HUES48 (cell line): ENCODE measurements around the gene TMEM269.

Source experiments
- H3K27ac ChIP-seq: one replicate; pipeline ENCODE4 v1.7.0; 2013; ENCODE audit warnings: low read depth, low read length, inconsistent platforms
- H3K27me3 ChIP-seq: 2 replicates; pipeline ENCODE4 v1.6.1; 2013; ENCODE audit warnings: mild to moderate bottlenecking, low read length; ENCODE audit not compliant: control insufficient read depth, insufficient read depth
- H3K36me3 ChIP-seq: 2 replicates; pipeline ENCODE4 v1.6.1; 2013; ENCODE audit warnings: low read length; ENCODE audit not compliant: control insufficient read depth, insufficient read depth
- H3K4me1 ChIP-seq: 2 replicates; pipeline ENCODE4 v1.6.1; 2013; ENCODE audit warnings: mild to moderate bottlenecking, low read length; ENCODE audit not compliant: control insufficient read depth, insufficient read depth
- H3K4me3 ChIP-seq: 2 replicates; pipeline ENCODE4 v1.5.1; 2013; ENCODE audit warnings: mild to moderate bottlenecking, low read depth, low read length
- H3K9ac ChIP-seq: 2 replicates; pipeline ENCODE4 v1.6.1; 2013; ENCODE audit warnings: mild to moderate bottlenecking, low read depth, low read length, moderate library complexity
- H3K9me3 ChIP-seq: 2 replicates; pipeline ENCODE4 v1.6.1; 2013; ENCODE audit warnings: low read length; ENCODE audit not compliant: control insufficient read depth, insufficient read depth

Gene TMEM269

DNA sequence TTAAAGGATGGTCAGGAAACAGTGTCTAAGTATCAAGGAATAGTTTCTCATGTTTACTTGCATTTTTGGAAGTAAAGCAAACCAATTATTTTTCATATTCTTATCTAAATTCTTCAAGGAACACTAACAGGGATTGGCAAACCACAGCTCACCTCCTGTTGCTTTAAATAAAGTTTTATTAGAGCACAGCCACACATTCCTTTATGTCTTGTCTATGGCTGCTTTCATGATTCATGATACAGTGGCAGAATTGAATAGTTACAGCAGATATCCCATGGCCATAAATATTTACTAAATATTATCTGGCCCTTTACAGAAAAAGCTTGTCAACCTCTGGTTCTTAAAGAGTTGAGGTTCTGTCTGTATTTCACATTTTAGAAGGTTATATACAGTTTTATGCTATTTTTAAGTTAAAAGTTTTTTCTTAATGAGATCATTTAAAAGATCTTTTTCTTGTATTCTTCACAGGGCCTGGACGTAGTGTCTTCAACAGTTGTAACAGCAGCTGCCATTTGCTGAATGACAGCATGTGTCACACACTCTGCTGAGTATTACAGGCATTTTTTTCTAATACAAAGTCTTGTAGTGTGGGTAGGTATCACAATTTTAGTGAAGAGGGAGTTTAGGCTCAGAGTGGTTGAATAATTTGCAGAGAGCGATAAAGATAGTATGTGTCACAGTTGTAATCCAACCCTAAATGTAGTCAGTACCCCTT lies 64.2 kb downstream of the TMEM269 start:
- H3K4me1 ChIP-seq = peaks cover 15% of the 10 kb centered on the region
- no peak overlapping the region for H3K4me3 ChIP-seq
- H3K27me3 ChIP-seq = no peaks in the 10 kb centered on the region
- H3K27ac ChIP-seq = no peak overlapping the region
- H3K9ac ChIP-seq = no peak overlapping the region
- no peaks in the 10 kb centered on the region for H3K9me3 ChIP-seq
- peaks cover 47% of the 10 kb centered on the region for H3K36me3 ChIP-seq

DNA sequence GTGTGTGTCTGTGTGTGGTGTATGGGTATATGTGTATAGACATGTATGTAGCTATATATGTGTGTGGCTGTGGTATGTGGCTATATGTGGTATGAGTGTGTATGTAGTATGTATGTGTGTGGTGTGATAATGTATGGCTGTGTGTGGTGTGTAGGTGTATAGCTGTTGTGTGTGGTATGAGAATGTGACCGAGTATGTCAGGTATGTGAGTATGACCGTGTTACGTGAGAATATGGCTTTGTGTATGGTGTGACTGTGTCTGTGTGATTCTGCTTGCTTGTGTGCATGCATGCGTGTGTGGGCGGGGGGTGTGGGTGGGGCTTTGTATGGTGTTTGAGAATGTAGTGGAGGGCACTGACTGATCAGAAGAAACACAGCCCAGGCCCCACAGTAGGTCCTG lies 65.2 kb downstream of the TMEM269 start:
- Histone ChIP-seq H3K36me3 (peaks cover 47% of the 10 kb centered on the region), H3K9ac (no peak overlapping the region), H3K4me3 (no peak overlapping the region), H3K27me3 (no peaks in the 10 kb centered on the region), H3K27ac (no peak overlapping the region), H3K9me3 (no peaks in the 10 kb centered on the region), H3K4me1 (peaks cover 15% of the 10 kb centered on the region)
